K562 (cell line): ENCODE results near the gene TMEM222. TPM values are rescaled to one million over a fixed set of nuclear protein-coding genes. Genes with fewer than 3 reads are reported as not detected.

Source experiments
- ATAC-seq: fragments of 200-7000 bp; cut with Tn5 transposase; 3 replicates; pipeline ENCODE4 v1.9.1; 2020; ENCODE audit warnings: moderate library complexity
- BruUV-seq: library from RNA; stranded (reverse); fragments of 400-500 nt; replicated peaks from 2 replicates; lab custom pipeline; 2021; lab: Mats Ljungman, UMichigan
- CTCF ChIA-PET: fragments of 300-600 bp; formaldehyde crosslinking; extraction: SDS; loops from one replicate; lab custom pipeline; 2021; ENCODE audit warnings: low intra/inter-chr PET ratio; lab: Yijun Ruan, JAX
- POLR2A ChIA-PET: fragments of 300-600, 350-650 bp; sonication (Branson Sonifier 250); formaldehyde crosslinking; extraction: SDS; loops from one replicate; lab custom pipeline; 2021; ENCODE audit warnings: antibody characterized with exemption, inconsistent platforms; lab: Yijun Ruan, JAX
- DNase-seq, 4 experiments: peaks; one replicate each; pipeline versions ENCODE4 v3.0.0 to v3.0.0-alpha.2; 2011 to 2018; ENCODE audit warnings: low spot score in 3 of 4, mixed read lengths in 3 of 4; ENCODE audit errors: extremely low read depth in 1 of 4
- FAIRE-seq: peaks from 2 replicates; lab custom pipeline; 2011; peaks lifted over from hg19 to GRCh38; lab: Jason Lieb, UNC
- H2AFZ ChIP-seq: 2 replicates; pipeline ENCODE4 v1.6.0; 2011; ENCODE audit warnings: low read depth, low read length, control low read depth, inconsistent platforms
- H3K27ac ChIP-seq: fragments of 200-600 bp; 3 replicates; pipeline ENCODE4 v1.8.0; 2011; ENCODE audit warnings: low read depth, mild to moderate bottlenecking, control low read depth, inconsistent platforms, low read length, moderate library complexity, mixed read lengths; ENCODE audit errors: extremely low read depth
- H3K27me3 ChIP-seq, 2 experiments: fragments of 300-600 bp in 1 of 2; 2 replicates in 1 of 2; 3 replicates in 1 of 2; pipeline versions ENCODE4 v1.6.0 to v1.8.0; 2011; ENCODE audit warnings: inconsistent platforms in 2 of 2, low read length in 2 of 2, mild to moderate bottlenecking in 1 of 2, mixed read lengths in 1 of 2, moderate library complexity in 1 of 2; ENCODE audit not compliant: control insufficient read depth in 2 of 2, insufficient read depth in 2 of 2
- H3K36me3 ChIP-seq: fragments of 300-600 bp; 3 replicates; pipeline ENCODE4 v1.8.0; 2011; ENCODE audit warnings: mild to moderate bottlenecking, low read length, inconsistent platforms; ENCODE audit not compliant: control insufficient read depth, insufficient read depth
- H3K4me1 ChIP-seq, 2 experiments: fragments of 200-600 bp in 1 of 2; replicated peaks in 1 of 2; 2 replicates in 1 of 2; 3 replicates in 1 of 2; pipeline versions ENCODE4 v1.5.1 to v1.8.0; 2011; ENCODE audit warnings: inconsistent platforms in 2 of 2, low read length in 2 of 2, mild to moderate bottlenecking in 1 of 2, mixed read lengths in 1 of 2, moderate library complexity in 1 of 2; ENCODE audit not compliant: control insufficient read depth in 2 of 2, insufficient read depth in 2 of 2
- H3K4me2 ChIP-seq: 2 replicates; pipeline ENCODE4 v1.6.1; 2011; ENCODE audit warnings: low read length, control low read depth, inconsistent platforms, mixed read lengths; ENCODE audit not compliant: insufficient read depth
- H3K4me3 ChIP-seq: fragments of 200-600 bp; sonication (generic), shearing (Covaris generic); 2 replicates; pipeline ENCODE4 v1.5.1; 2016; ENCODE audit warnings: control low read depth, inconsistent platforms
- H3K79me2 ChIP-seq: fragments of 200-600 bp; 3 replicates; pipeline ENCODE4 v1.8.0; 2011; ENCODE audit warnings: low read length, inconsistent platforms; ENCODE audit not compliant: control insufficient read depth, insufficient read depth
- H3K9ac ChIP-seq, 2 experiments: 2 replicates each; pipeline versions ENCODE4 v1.6.0 to v1.6.1; 2011; ENCODE audit warnings: low read depth in 2 of 2, low read length in 2 of 2, control low read depth in 1 of 2, inconsistent platforms in 1 of 2, mild to moderate bottlenecking in 1 of 2, mixed read lengths in 1 of 2; ENCODE audit not compliant: insufficient read depth in 1 of 2
- H3K9me1 ChIP-seq: one replicate; pipeline ENCODE4 v1.6.0; 2011; ENCODE audit warnings: inconsistent platforms, mild to moderate bottlenecking, low read length, moderate library complexity; ENCODE audit not compliant: control insufficient read depth, insufficient read depth
- H3K9me3 ChIP-seq: replicated peaks from 2 replicates; pipeline ENCODE4 v1.5.1; 2011; ENCODE audit warnings: low read depth, low read length, inconsistent platforms; ENCODE audit not compliant: control insufficient read depth, insufficient read depth
- H4K20me1 ChIP-seq: replicated peaks from 2 replicates; pipeline ENCODE4 v1.6.1; 2011; ENCODE audit warnings: low read length, inconsistent platforms, mixed read lengths; ENCODE audit not compliant: control insufficient read depth, insufficient read depth
- ARID3B ChIP-seq: fragments of 250-450 bp; sonication (Bioruptor Pico); IDR thresholded peaks from 2 replicates; pipeline ENCODE4 v1.4.0; 2020; ENCODE audit warnings: borderline replicate concordance
- ESRRA ChIP-seq: fragments of 450-650 bp; IDR thresholded peaks from 2 replicates; pipeline ENCODE4 v1.6.1; 2014; ENCODE audit warnings: low read depth, mild to moderate bottlenecking, moderate library complexity, borderline replicate concordance
- EZH2 ChIP-seq: IDR thresholded peaks from 2 replicates; pipeline ENCODE4 v1.6.1; 2012; ENCODE audit warnings: low read depth, mild to moderate bottlenecking, inconsistent platforms, low read length, borderline replicate concordance
- MITF ChIP-seq: IDR thresholded peaks from 2 replicates; pipeline ENCODE4 v1.6.1; 2014; ENCODE audit warnings: antibody characterized with exemption
- NFIC ChIP-seq: fragments of 450-650 bp; IDR thresholded peaks from 2 replicates; pipeline ENCODE4 v1.6.1; 2017; ENCODE audit warnings: mild to moderate bottlenecking, inconsistent platforms
- NRF1 ChIP-seq, 2 experiments: fragments of 450-650 bp; IDR thresholded peaks in 1 of 2; conservative IDR thresholded peaks in 1 of 2; 2 replicates each; pipeline ENCODE4 v1.6.1; 2014; ENCODE audit warnings: mild to moderate bottlenecking in 2 of 2
- PATZ1 ChIP-seq: fragments of 250-450 bp; sonication (Bioruptor Pico); IDR thresholded peaks from 2 replicates; pipeline ENCODE4 v1.5.0; 2020; ENCODE audit warnings: mild to moderate bottlenecking, borderline replicate concordance
- RFX7 ChIP-seq: fragments of 250-450 bp; sonication (Bioruptor Pico); IDR thresholded peaks from 2 replicates; pipeline ENCODE4 v1.5.1; 2021; ENCODE audit warnings: mild to moderate bottlenecking
- SAP30 ChIP-seq: fragments of 200-600 bp; sonication (generic); IDR thresholded peaks from 2 replicates; pipeline ENCODE4 v1.6.1; 2012; ENCODE audit warnings: borderline replicate concordance, low read depth, mild to moderate bottlenecking, moderate library complexity, low read length, control low read depth, inconsistent platforms; ENCODE audit not compliant: insufficient read depth, poor library complexity, severe bottlenecking
- SP1 ChIP-seq: sonication (generic); formaldehyde crosslinking; IDR thresholded peaks from 2 replicates; pipeline ENCODE4 v1.8.1; 2022; ENCODE audit warnings: mild to moderate bottlenecking, missing genetic modification reagents
- U2AF1 ChIP-seq: fragments of 200-400 bp; formaldehyde crosslinking; optimal IDR thresholded peaks from 2 replicates; pipeline ENCODE3; 2017; ENCODE audit warnings: mild to moderate bottlenecking, low read depth, low read length, moderate library complexity
- ZBTB2 ChIP-seq: fragments of 450-650 bp; IDR thresholded peaks from 2 replicates; pipeline ENCODE4 v1.6.1; 2016; ENCODE audit warnings: antibody characterized with exemption
- ZNF785 ChIP-seq: fragments of 250-450 bp; sonication (Bioruptor Pico); IDR thresholded peaks from 2 replicates; pipeline ENCODE4 v1.4.0; 2020; ENCODE audit warnings: mild to moderate bottlenecking
- WGBS: fragments of 100-300 bp; shearing (Covaris generic); methylation state at CpG from one replicate; pipeline ENCODE4 v1.1.6; 2016; ENCODE audit warnings: low coverage, mixed read lengths; ENCODE audit not compliant: insufficient coverage; ENCODE audit errors: missing lambda C conversion rate; 5-methylcytosine and 5-hydroxymethylcytosine counted together
- in situ Hi-C: fragments of 300-500 bp; cut with MboI; formaldehyde crosslinking; loops from 4 replicates; pipeline ENCODE4 v1.15.0; 2018; ENCODE audit warnings: inconsistent platforms, mixed read lengths
- intact Hi-C: fragments of 100-400 bp; cut with micrococcal nuclease; formaldehyde crosslinking; loops from 2 replicates; pipeline ENCODE4 v1.14.2; 2022
- polyA plus RNA-seq, 8 experiments: library from polyadenylated mRNA; depleted of rRNA in 4 of 8; stranded (reverse) in 5 of 8; unstranded in 3 of 8; fragments of >200 nt; fragmentation: Nextera tagmentation in 2 of 8; fragmentation: Illumina TruSeq in 1 of 8; extraction: Ambion mirVana in 2 of 8; extraction: Trizol in 1 of 8; gene quantifications; 2 replicates each; pipeline versions ENCODE4 v1.2.1 to v1.2.3, GENCODE V29; 2011 to 2014; ENCODE audit warnings: inconsistent platforms in 1 of 8, missing spikeins in 1 of 8
- total RNA-seq, 7 experiments: library from RNA; depleted of rRNA in 6 of 7; stranded (reverse); fragments of >200 nt in 6 of 7; fragmentation: Illumina TruSeq in 2 of 7; extraction: Trizol in 2 of 7; gene quantifications; 2 replicates each; pipeline versions ENCODE4 v1.2.1 to v1.2.3, GENCODE V29; 2011 to 2021; ENCODE audit warnings: low replicate concordance in 1 of 7

The TMEM222 gene
- total and polyA plus RNA-seq, 9 of the 15 experiments (the other 6 are each of a cell fraction or from before 2014, with no cell fraction given) = 6.9 to 48.0 (median 32.8) TPM

GRCh38 chr1:27351541-27352107 is 29.7 kb downstream of the TMEM222 start:
- CTCF ChIA-PET = interaction anchor here (0.5 to 1.6 kb wide), 2 partner anchors 51 to 132 kb away, joined by 3 to 8 read pairs; no protein-coding TSS in a partner anchor

More at GRCh38 chr1:27351541-27352107, 29.7 kb downstream of the TMEM222 start:
- BruUV-seq = no TSS peak
- Histone ChIP-seq H3K27ac (peak overlapping the region; percentile 54), H3K9me3 (no peaks in the 10 kb centered on the region), H3K79me2 (no peaks in the 10 kb centered on the region), H4K20me1 (no peaks in the 10 kb centered on the region), H3K4me2 (peak overlapping the region; percentile 61), H3K9me1 (no peaks in the 10 kb centered on the region), H3K27me3 (no peaks in the 10 kb centered on the region), H2AFZ (peak overlapping the region; percentile 96), H3K4me1 (peaks cover 15 to 52% of the 10 kb centered on the region in 2 experiments; a peak in 4 of 5 replicates), H3K9ac (peak overlapping the region; percentile 44 to 90; a peak in 3 of 4 replicates), H3K4me3 (no peak overlapping the region), H3K36me3 (peaks cover 8% of the 10 kb centered on the region; the same call in 2 of the 3 replicates)
- 44% methylated on average over 8 of the region's 8 CpGs for WGBS
- POLR2A ChIA-PET = interaction anchor here (0.8 to 4.4 kb wide), 8 partner anchors 8 to 19 kb away, joined by 3 to 19 read pairs (median 6); partner anchors contain the start of genes MAP3K6 and SYTL1
- FAIRE-seq = no peak
- peak; percentile 24 for ATAC-seq
- TF ChIP-seq SP1 (no peak), ESRRA (0 out of 2 replicates have a peak, but pooled peaks have one; percentile 3), EZH2 (no peak), RFX7 (CRISPR knock-in tag) (no peak), NFIC (peak; percentile 46), PATZ1 (CRISPR knock-in tag) (no peak), ZBTB2 (no peak), ARID3B (no peak), U2AF1 (no peak), MITF (no peak), NRF1 (conservative IDR thresholded peaks at IDR 0.05 in 1 of 2, IDR thresholded peaks at IDR 0.05 in 1 of 2) (peak; percentile 26 to 34), ZNF785 (CRISPR knock-in tag) (no peak), SAP30 (peak; percentile 50)
- DNase-seq = peak in 3 of 4 experiments; percentile 40 to 43 (median 43)
- intact Hi-C loops (no loop called here), in situ Hi-C loops (no loop called here)
